GM10248 (cell line): ENCODE results near the gene NGB.
"Not testable (repeated sequence)": the region's sequence is repeated elsewhere in the genome, so short reads cannot be mapped to it uniquely, and the experiment has no call there.

Source experiments
- CTCF ChIA-PET: fragments of 300-600 bp; sonication (Branson Sonifier 250); formaldehyde crosslinking; extraction: SDS; loops from one replicate; lab custom pipeline; 2021; ENCODE audit warnings: antibody characterized with exemption; lab: Yijun Ruan, JAX
- POLR2A ChIA-PET: fragments of 350-650 bp; sonication (Branson Sonifier 250); formaldehyde crosslinking; extraction: SDS; loops from one replicate; lab custom pipeline; 2020; ENCODE audit warnings: antibody characterized with exemption; lab: Yijun Ruan, JAX
- DNase-seq: peaks from one replicate; pipeline ENCODE4 v3.0.0; 2012; ENCODE audit errors: extremely low spot score
- TF ChIP-seq, protein P1 (sequence below): IDR thresholded peaks from 2 replicates; pipeline ENCODE4 v1.5.1; 2012; ENCODE audit warnings: mild to moderate bottlenecking, low read depth; ENCODE audit errors: extremely low read depth, missing control alignments, control extremely low read depth

Gene NGB

DNA sequence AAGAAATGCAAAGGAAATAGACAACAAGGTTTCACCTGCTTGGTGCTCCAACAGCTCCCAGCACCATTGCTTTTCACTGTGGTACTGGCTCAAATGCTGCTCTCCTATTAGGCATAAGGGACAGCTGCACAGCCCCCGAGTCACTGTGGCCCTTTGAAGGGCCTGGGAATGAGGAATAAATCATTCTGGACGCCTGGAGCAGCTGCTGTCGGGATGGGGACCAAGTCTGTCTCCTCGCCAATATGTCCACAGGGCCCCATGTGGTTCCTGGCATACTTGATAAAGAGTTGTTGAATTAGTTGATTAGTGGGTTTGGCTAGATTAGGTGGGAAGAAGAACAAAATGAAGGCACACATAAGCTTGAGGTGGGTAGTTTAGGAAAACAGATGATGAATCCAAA lies 13.1 kb upstream of the NGB start:
- DNase-seq, result no peak
- ChIA-PET POLR2A (no interaction called here), CTCF (interaction anchor here (1.5 to 2.7 kb wide), 2 partner anchors 18 to 32 kb away, joined by 8 to 11 read pairs; no protein-coding TSS in a partner anchor)
- TF ChIP-seq, protein P1, sequence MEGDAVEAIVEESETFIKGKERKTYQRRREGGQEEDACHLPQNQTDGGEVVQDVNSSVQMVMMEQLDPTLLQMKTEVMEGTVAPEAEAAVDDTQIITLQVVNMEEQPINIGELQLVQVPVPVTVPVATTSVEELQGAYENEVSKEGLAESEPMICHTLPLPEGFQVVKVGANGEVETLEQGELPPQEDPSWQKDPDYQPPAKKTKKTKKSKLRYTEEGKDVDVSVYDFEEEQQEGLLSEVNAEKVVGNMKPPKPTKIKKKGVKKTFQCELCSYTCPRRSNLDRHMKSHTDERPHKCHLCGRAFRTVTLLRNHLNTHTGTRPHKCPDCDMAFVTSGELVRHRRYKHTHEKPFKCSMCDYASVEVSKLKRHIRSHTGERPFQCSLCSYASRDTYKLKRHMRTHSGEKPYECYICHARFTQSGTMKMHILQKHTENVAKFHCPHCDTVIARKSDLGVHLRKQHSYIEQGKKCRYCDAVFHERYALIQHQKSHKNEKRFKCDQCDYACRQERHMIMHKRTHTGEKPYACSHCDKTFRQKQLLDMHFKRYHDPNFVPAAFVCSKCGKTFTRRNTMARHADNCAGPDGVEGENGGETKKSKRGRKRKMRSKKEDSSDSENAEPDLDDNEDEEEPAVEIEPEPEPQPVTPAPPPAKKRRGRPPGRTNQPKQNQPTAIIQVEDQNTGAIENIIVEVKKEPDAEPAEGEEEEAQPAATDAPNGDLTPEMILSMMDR, result no peak

DNA sequence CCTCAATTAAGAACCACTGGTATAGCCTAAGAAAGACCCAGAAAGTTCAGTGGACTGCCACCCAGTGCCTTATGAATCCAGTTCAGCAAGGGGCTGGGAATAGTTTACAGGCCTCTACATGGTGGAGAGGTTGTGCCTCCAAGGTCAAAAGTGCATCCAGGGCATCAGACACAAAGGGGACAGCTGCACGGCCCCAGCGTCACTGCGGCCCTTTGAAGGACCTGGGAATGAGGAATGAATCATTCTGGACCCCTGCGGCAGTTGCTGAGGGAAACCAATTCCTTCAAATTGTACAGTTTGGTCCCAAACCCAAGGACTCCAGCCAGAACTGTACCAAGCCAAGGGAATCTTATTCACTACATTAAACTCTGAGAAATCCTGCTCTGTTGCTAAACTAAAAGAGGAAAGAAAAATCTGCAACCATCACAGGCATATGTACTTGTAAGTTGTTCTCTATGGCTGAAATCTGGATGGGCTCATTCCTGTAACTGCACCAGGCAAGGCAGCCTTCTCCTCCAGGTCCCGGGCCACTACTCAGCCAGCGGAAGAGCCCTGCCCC lies 10.9 kb upstream of the NGB start:
- ChIA-PET CTCF (interaction anchor here (1.1 to 2.7 kb wide), 5 partner anchors 9 to 69 kb away, joined by 3 to 11 read pairs (median 5); no protein-coding TSS in a partner anchor), POLR2A (no interaction called here)
- DNase-seq, result no peak
- TF ChIP-seq, protein P1, result no peak

DNA sequence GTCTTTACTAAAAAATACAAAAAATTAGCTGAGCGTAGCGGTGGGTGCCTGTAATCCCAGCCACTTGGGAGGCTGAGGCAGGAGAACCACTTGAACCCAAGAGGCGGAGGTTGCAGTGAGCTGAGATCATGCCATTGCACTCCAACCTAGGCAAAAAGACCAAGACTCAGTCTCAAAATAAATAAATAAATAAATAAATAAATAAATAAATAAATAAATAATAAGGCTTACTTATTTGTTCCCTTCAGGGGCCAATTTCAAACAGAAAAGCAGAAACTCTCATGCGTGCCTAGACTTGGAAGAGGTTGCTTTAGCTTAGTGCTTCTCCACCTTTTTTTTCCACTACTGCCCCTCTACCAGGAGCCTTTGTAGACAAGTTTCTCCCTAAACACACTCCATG lies 9.9 kb upstream of the NGB start:
- POLR2A ChIA-PET, DNase-seq: not testable (repeated sequence)
- CTCF ChIA-PET, result interaction anchor here (1.3 to 2.8 kb wide), 2 partner anchors 20 to 35 kb away, joined by 3 to 8 read pairs; no protein-coding TSS in a partner anchor

DNA sequence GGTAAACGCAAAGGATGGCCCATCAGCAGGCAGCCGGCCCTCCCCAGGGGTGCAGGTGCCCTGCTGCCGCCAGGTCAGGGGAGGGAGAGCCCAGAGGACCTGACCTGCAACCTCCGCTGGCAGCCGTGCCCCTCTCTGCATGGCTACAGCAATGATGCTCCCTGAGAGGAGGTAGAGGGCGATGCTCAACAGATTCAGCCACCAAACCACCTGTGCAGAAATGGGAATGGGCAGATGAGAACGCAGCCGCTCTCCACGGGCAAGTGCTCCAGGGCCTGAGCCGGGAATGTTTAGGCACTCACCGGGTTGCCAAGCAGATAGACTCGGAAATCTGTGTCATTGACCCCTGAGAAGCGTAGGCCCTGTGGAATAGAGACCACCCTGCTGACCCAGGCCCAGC lies 8.7 kb upstream of the NGB start:
- CTCF ChIA-PET, result interaction anchor here (1.4 to 2.8 kb wide), 3 partner anchors 10 to 21 kb away, joined by 3 to 8 read pairs (median 4); no protein-coding TSS in a partner anchor
- POLR2A ChIA-PET, result no interaction called here
- DNase-seq, result no peak
- TF ChIP-seq, protein P1, result no peak

DNA sequence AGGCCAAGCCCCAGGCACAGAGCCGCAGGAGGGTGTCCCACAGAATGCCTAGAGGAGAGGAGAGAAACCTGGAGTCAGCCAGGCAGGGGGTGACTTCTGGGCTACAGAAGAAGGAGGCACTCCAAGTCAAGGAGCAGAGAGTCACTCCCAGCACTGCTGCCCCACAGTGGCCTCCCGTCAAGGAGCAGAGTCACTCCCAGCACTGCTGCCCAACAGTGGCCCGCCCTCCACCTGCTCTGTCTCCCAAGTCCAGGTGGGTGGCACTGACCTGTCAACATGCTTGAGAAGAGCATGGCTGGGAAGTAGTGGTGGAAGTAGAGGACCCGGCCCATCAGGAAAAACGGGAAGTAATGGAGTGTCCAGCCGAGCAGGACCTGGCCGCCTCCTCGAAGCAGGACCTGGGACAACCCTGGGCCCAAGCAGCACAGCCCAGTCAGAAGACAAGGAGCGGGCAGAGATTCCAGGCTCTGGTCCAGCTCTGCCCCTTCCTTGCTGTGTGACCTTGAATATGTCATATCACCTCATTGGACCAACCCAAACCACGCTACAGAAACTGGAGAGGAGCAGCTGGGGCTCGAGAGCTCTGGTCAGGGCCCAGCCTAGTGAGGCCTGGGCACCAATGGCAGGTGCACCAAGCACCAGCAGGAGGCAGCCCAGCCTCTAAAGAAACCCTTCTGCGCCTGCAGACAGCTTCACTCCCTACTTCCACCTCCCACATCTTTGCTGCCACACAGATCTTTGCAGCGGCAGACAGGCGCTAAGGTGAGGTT lies 7.6 kb upstream of the NGB start:
- POLR2A ChIA-PET, result no interaction called here
- CTCF ChIA-PET, result interaction anchor here (1.4 to 2.8 kb wide), 3 partner anchors 11 to 22 kb away, joined by 3 to 8 read pairs (median 4); no protein-coding TSS in a partner anchor

DNA sequence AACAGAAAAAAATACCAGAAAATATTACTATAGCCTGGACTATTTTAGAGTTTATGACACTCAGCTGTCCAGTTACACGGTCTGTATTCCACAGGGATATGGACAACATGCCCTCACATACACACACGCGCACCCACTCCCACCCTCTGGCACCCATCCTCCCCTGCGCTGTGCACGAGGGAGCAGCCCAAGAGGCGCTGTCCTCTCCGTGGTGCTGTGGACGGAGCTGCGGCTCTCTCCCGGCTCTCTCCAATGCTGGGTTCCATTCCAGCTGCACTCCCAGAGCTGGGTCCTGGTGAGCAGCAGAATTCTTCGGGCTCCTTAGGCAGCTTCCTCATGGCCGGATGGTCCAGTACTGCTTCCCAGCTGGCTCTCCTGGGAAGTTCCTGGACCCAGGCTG lies 6.0 kb upstream of the NGB start:
- ChIA-PET POLR2A (no interaction called here), CTCF (interaction anchor here (1.0 to 1.4 kb wide), 3 partner anchors 10 to 40 kb away, joined by 3 to 5 read pairs (median 3); no protein-coding TSS in a partner anchor)
- TF ChIP-seq, protein P1, result no peak
- no peak for DNase-seq

More for the DNA sequence above, 7.6 kb upstream of the NGB start:
- TF ChIP-seq, protein P1, result no peak
- no peak for DNase-seq
